ENCODE results near the gene AASDH. TPM values are rescaled to one million over a fixed set of nuclear protein-coding genes. Genes with fewer than 3 reads are reported as not detected.

Gene AASDH
- total and polyA plus RNA-seq, 4 donors = 2.7 to 13.3 (median 9.1) TPM

DNA sequence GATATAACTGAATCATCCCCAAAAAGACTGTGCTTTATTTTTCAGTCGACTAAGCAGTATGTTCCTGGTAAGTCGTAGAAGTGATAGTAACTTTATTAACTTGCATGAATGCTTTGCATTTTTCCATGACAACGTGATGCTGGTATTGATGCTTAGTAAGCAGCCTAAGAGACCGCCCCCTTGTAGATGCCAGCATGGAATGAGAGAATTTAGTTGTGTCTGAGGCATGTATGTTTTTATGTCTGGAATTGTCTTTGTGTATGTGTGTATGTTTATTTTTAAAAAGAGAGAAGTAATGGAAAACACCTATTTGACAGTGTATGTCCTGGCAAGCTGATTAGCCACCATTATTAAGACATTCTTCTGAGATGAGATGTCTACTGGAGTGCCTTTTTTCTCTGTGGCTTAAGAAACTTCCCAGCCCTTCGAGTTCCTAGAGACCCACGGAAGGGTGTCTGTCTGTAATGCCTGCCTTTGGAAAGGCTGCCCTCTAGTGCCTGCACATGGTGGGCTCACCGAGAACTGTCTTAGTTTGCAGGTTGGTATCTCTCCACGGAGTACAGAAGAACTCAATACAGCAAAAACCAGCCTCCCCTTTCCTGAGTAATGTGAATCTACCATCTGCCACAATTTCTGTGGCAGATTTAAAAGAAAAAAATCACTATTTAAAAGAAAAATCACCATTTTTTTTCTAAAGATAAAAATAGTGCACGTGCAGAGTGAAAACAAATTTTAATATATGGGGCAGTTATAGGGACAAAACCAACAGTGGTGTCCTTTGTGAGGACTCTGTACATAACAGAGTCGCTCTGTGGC, 85.9 kb downstream of the AASDH start:
- H3K4me3 ChIP-seq (ENCODE audit: low read depth in 1 of 3, low read length in 3 of 3) = no peak overlapping the region
- WGBS = 34% methylated on average over 10 of the region's 10 CpGs
- H3K4me1 ChIP-seq (ENCODE audit: control insufficient read depth in 4 of 4, insufficient read depth in 4 of 4, low read length in 3 of 4) = peaks cover 0 to 3% (median 0%) of the 10 kb centered on the region in 4 donors
- peak; percentile 83 for TF ChIP-seq CTCF (IDR thresholded peaks at IDR 0.05; ENCODE audit: low read depth, low read length, missing input control)
- TF ChIP-seq YY1 (IDR thresholded peaks at IDR 0.05) = no peak
- TF ChIP-seq, protein P1, sequence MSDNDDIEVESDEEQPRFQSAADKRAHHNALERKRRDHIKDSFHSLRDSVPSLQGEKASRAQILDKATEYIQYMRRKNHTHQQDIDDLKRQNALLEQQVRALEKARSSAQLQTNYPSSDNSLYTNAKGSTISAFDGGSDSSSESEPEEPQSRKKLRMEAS (IDR thresholded peaks at IDR 0.05) = no peak
- peak; percentile 95 to 97 for TF ChIP-seq RAD21 (IDR thresholded peaks at IDR 0.05)
- H3K9ac ChIP-seq (ENCODE audit: low read depth in 1 of 2, low read length in 2 of 2) = no peak overlapping the region
- H3K27ac ChIP-seq (ENCODE audit: low read depth in 1 of 2, low read length in 2 of 2) = no peak overlapping the region
- DNase-seq (ENCODE audit: low spot score) = peak; percentile 76
- H3K36me3 ChIP-seq (ENCODE audit: control insufficient read depth in 4 of 4, insufficient read depth in 3 of 4, low read depth in 1 of 4, low read length in 3 of 4) = no peaks in the 10 kb centered on the region
- no peaks in the 10 kb centered on the region for H3K9me3 ChIP-seq (ENCODE audit: control insufficient read depth in 4 of 4, low read length in 3 of 4)
- no peaks in the 10 kb centered on the region for H3K27me3 ChIP-seq (ENCODE audit: control insufficient read depth in 4 of 4, insufficient read depth in 4 of 4, low read length in 3 of 4)

- Histone ChIP-seq H3K9me3 (ENCODE audit: control insufficient read depth in 4 of 4, low read length in 3 of 4) (no peaks in the 10 kb centered on the region), H3K9ac (ENCODE audit: low read depth in 1 of 2, low read length in 2 of 2) (no peak overlapping the region), H3K36me3 (ENCODE audit: control insufficient read depth in 4 of 4, insufficient read depth in 3 of 4, low read depth in 1 of 4, low read length in 3 of 4) (no peaks in the 10 kb centered on the region), H3K27me3 (ENCODE audit: control insufficient read depth in 4 of 4, insufficient read depth in 4 of 4, low read length in 3 of 4) (no peaks in the 10 kb centered on the region), H3K4me3 (ENCODE audit: low read depth in 1 of 3, low read length in 3 of 3) (no peak overlapping the region), H3K4me1 (ENCODE audit: control insufficient read depth in 4 of 4, insufficient read depth in 4 of 4, low read length in 3 of 4) (peaks cover 0 to 3% (median 0%) of the 10 kb centered on the region in 4 donors), H3K27ac (ENCODE audit: low read depth in 1 of 2, low read length in 2 of 2) (no peak overlapping the region)
- no peak for DNase-seq (ENCODE audit: low spot score)
- 64% methylated on average over 3 of the region's 3 CpGs for WGBS
- TF ChIP-seq YY1 (IDR thresholded peaks at IDR 0.05) (no peak), RAD21 (IDR thresholded peaks at IDR 0.05) (no peak), REST (IDR thresholded peaks at IDR 0.05) (no peak), CTCF (IDR thresholded peaks at IDR 0.05; ENCODE audit: low read depth, low read length, missing input control) (no peak), GABPA (IDR thresholded peaks at IDR 0.05 in 1 of 2, conservative IDR thresholded peaks at IDR 0.05 in 1 of 2) (no peak), RXRA (IDR thresholded peaks at IDR 0.05) (no peak), FOXA2 (IDR thresholded peaks at IDR 0.05) (no peak), TAF1 (conservative IDR thresholded peaks at IDR 0.05) (no peak), ZBTB33 (IDR thresholded peaks at IDR 0.05) (no peak), FOXA1 (IDR thresholded peaks at IDR 0.05) (no peak), HNF4A (conservative IDR thresholded peaks at IDR 0.05) (no peak), NR2F2 (IDR thresholded peaks at IDR 0.05) (no peak), HNF4G (IDR thresholded peaks at IDR 0.05) (no peak), EGR1 (IDR thresholded peaks at IDR 0.05; ENCODE audit: low read depth in 2 of 2) (no peak), JUND (IDR thresholded peaks at IDR 0.05) (no peak), SP1 (IDR thresholded peaks at IDR 0.05) (no peak)
- TF ChIP-seq, protein P1 (IDR thresholded peaks at IDR 0.05) = no peak
- TF ChIP-seq, protein P2, sequence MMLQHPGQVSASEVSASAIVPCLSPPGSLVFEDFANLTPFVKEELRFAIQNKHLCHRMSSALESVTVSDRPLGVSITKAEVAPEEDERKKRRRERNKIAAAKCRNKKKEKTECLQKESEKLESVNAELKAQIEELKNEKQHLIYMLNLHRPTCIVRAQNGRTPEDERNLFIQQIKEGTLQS (IDR thresholded peaks at IDR 0.05) = no peak
These were observed 89.1 kb downstream of the AASDH start for GRCh38 chr4:56298236-56298635.
